Fibroblast of skin of back (primary cell): ENCODE data around the gene KCTD21. TPM values are rescaled to one million over a fixed set of nuclear protein-coding genes. Genes with fewer than 3 reads are reported as not detected.
"Not testable (repeated sequence)": the region's sequence is repeated elsewhere in the genome, so short reads cannot be mapped to it uniquely, and the experiment has no call there.

Source experiments
- DNase-seq: peaks from one replicate; pipeline ENCODE4 v3.0.0-alpha.2; 2013
- polyA plus RNA-seq, 2 experiments: library from polyadenylated mRNA; unstranded; fragments of 120-200 nt; gene quantifications; one replicate each; pipeline ENCODE4 v1.2.1, GENCODE V29; 2013; ENCODE audit not compliant: insufficient read length in 2 of 2

The KCTD21 gene, protein sequence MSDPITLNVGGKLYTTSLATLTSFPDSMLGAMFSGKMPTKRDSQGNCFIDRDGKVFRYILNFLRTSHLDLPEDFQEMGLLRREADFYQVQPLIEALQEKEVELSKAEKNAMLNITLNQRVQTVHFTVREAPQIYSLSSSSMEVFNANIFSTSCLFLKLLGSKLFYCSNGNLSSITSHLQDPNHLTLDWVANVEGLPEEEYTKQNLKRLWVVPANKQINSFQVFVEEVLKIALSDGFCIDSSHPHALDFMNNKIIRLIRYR
- polyA plus RNA-seq (2013, experiment 1 of 2; ENCODE audit: insufficient read length): 9.1 TPM
- 14.9 TPM for polyA plus RNA-seq (2013, experiment 2 of 2; ENCODE audit: insufficient read length)

DNA sequence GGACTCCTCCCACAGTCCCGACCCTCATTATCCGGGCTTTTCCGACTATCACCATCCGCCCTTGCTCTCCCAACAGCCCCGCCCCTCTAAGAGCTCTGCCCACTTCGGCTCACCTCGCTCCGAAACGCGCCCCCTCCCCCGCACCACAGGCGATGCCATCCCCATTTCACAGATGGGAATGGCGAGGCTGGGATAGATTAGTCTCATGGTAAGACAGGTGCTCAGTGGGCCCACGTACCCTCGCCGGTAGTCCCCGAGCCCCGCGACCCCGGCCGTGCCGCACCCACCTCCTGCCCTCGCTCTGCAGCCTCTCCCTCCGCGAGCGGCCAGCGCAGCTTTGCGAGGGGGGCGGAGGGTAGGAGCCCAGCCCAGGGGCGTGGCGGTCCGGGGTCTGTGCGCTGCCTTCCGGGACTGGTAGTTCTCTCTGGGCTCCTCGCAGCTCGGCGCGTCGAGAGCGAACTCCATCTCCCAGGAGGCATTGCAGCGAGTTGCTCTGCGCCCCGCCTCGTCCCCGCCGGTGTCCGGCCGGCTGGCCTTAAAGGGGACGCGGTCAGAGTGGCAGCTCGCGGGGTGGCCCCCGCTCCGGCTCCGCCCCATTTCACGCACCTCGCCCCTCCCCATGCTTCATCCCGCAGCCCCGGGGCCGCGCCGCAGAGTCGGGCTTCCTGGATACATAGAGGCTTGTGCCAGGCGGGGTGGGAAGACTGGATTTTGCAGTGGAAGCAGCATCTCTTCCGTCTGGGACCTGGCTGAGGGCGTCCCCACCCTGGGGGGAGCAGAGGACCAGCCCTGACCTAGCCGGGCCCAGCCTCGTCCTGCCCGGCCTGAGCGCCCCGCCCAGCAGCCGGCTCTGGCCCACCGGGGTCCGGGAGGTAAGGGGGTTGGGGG, at the start of gene KCTD21, which contains the start of gene USP35:
TSS of gene KCTD21 (minus strand) at position 341 of the 888 bp plus-strand sequence. CDS start 14,072 bp downstream, outside the sequence.
TSS of gene USP35 (plus strand) at position 634 of the 888 bp plus-strand sequence. CDS start 7,327 bp downstream, outside the sequence.
- peak; percentile 97 for DNase-seq

DNA sequence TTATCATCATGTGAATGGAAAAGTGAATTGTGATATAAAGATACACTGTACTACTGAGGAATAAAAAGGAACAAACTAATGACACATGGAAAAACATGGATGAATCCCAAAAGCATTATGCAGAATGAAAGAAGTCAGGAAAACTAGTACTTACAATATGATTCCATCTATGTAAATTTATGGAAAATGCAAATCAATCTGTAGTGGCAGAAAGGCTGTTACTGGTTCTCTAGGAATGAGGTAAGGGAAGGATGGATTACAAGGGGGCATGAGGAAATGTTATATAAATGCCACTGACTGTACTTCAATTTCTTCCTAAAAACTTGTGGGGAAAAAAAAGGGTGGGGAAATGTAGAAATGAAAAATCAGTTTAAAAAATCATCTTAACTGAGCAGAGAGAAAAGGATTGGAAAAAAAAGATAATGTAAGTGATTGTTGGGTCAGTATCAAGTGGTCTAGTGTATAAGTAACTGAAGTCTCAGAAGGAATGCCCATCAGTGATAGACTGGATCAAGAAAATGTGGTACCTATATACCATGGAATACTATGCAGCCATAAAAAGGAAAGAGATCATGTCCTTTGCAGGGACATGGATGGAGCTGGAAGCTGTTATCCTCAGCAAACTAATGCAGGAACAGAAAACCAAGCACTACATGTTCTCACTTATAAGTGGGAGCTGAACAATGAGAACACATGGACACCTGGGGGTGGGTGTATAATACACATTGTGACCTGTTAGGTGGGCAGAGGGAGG, 49.0 kb upstream of the KCTD21 start:
- no peak for DNase-seq

DNA sequence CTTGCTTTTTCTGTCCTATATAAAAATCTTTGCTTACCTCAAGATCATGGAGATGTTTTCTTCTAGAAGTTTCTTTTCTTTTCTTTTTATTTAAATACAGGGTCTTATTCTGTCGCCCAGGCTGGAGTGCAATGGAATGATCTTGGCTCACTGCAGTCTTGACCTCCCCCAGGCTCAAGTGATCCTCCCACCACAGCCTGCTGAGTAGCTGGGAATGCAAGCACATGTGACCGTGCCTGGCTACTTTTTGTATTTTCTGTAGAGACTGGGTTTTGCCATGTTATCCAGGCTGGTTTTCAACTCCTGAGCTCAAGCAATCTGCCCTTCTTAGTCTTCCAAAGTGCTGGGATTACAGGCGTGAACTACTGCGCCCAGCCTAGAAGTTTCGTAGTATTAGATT, 45.6 kb upstream of the KCTD21 start:
- DNase-seq: no peak

DNA sequence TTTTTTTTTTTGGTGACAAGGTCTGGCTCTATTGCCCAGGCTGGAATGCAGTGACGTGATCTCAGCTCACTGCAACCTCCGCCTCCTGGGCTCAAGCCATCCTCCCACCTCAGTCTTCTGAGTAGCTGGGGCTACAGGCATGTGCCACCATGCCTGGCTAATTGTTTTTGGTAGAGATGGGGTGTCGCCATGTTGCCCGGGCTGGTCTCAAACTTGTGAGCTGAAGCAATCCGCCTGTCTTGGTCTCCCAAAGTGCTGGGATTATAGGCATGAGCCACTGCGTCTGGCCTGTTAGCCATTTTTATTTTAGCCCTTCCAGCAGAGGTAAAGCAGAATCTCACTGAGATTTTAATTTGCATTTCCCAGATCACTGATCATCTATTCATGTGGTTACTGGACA, 44.6 kb upstream of the KCTD21 start:
- not testable (repeated sequence) for DNase-seq

DNA sequence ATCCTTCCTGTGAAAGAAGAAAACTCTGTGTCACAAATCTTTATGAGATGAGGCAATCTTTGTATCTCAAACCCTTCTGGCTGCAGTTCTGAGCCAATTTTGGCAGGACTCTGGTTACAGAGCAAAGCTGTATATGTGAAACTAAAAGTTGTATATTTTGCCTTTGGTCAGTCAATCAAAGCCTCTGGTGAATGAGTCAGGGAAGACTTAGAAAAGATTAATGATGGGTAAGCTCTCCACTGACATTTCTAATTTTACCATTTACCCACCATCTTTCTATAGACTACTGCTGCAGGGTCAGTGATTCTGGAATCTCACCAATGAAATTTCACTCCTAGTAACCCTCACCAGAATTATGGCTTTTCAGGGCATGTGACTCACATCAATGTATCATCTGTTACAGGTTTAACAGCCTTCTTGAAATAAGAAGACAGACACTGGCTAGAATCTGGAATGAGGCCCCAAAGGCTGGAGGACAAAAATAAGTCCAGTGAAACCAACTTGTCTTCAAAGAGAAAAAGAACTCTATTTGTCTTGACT, 43.6 kb upstream of the KCTD21 start:
- no peak for DNase-seq

DNA sequence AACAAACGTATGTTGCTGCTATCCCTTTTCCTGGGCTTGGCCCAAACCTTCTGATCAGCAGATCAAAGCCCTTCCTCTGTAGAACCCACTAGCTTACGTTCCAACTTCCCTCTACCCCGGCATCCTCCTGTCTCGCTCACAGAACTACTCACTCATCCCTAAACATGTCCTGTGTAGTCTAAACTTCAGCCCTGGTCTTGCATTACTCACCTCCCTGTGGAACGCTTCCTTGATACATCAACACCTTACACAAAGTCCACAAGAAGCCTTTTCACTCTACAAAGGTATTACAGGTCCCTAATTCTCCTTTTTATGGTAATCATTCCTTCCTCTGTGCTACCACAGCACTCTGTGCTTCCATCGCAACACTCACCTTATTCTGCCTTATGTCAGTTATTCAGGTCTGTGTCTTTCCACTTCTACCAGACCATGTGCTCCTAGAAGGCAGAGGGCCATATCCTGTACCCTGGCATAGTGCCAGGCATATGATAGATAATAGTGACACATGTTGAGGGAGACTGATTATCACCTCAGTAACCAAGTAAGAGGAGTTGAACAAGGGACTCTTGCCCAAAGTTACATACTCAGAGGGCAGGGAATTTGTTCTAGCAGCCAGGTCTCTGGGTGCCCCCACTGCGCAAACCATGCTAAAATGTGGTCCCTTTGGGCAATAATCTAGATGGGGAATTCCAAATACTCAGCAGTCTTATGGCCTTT, 41.9 kb upstream of the KCTD21 start:
- DNase-seq: no peak

DNA sequence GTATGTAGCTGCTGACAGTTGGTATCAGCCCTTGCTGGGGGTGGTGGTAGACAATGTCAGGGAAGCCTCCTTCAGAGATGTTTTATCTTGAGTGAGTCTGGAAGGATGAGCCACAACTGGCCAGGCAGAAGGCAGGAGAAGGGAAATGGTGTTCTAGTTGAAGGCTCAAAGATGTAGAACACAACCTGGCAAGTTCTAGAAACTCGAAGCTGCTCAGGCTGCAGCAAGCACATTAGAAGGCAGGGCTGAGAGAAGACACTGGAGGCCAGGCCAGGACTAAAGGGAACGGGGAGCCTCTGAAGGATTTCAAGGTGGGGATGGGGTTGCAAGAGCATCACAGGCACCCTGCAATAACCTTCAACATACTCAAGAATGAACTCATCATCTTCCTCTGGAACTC, 40.7 kb upstream of the KCTD21 start:
- DNase-seq: no peak

DNA sequence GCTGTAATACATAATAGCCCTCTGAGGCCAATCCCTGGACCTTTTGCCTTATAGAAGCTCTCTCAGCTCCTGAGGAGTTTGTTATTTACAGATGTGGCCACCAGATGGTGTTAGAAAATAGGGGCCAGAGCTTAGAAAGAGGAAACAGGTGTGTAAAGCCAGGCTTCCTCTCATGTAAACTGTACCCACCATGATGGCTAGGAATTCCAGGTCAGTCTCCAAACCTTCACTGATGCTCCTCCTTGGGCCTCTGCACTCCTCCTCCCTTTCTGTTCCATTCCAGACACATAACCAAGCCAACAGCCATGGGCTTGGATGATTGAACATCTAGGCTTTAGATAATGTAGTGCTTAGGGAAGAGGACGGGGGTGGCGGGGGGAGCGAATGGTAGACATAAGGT, 40.0 kb upstream of the KCTD21 start:
- peak; percentile 36 for DNase-seq

DNA sequence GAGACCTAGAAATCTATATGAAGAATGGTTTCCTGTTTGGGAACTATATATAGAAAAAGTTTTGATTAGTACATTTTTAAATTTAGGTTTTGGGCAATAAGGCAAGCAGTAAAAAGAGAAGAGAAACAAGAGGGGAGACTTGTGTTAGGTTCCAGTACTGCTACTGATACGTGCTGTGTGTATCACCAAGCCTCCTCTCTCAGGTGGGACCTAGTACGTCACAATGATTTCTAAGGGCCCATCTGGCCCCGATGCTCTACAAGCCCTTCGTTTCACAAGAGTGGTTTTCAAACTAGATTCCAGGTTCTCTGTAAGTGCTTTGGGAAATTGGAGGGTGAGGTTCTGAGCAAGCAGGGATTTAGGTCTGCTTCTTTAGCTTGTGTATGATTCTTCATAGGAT, 39.5 kb upstream of the KCTD21 start:
- DNase-seq: no peak

DNA sequence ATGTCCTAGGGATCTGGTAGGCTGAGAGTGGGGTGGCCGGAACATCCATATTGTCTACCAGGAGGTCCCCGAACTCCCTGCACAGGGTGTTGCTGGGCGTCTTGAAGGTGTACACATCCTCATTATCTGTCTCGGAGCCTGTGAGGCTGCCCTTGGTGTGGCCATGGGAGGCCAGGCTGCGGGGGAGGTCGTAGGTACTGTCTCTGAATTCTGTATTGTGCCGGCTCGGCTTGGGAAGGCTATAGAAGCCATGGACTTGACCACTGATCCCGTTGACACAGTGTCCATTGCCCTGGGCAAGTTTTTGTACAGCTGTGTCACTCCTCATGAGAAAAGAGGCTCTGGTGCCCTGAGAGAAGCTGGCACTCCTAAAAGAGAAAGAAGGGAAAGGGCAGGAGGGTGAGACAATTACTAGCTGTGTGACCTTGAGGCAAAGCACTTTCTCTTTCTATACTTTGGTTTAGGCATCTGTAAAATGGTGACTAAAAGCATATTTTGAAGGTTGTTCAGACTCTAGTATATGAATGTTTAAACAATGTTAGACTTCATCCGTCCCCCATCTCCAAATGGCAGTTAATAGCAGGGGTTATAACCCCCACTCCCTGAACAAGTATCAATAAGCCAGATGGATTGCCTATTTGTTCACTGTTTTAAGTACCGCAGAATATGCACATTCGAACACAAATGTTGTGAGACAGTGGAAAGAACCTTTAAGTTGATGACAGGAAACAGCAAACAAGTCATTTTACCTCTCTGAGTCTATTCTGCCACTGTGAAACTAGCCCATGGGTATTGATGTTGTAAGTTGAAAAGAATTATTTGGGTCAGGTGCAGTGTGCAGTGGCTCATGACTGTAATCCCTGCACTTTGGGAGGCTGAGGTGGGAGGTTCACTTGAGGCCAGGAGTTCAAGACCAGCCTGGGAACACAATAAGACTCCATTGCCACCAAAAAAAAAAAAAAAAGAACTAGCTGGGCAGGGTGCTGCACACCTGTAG, 38.6 kb upstream of the KCTD21 start:
- no peak for DNase-seq

DNA sequence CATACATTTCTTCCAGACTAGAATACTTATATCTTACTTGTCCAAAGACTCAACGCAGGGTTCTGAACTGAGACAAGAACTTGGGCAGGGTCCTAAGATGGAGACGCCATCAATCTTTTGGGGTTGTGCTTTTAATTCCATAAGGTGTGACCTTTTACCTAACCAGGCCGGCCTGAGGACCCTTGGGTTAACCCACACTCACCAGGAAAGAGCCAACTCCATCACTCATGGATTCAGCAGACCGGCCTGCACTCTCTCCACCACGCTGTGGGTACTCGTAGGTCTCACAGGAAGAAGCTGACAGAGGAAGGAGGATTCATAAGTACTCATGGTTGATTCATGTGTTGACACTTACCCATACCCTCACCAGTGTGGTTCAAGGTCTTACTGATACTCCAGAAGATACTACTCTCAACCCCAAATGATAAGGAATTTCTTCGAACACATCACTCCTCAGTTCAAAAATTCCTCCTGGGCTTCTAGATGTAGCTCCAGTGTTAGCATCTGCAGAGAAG, 36.5 kb upstream of the KCTD21 start:
- no peak for DNase-seq

DNA sequence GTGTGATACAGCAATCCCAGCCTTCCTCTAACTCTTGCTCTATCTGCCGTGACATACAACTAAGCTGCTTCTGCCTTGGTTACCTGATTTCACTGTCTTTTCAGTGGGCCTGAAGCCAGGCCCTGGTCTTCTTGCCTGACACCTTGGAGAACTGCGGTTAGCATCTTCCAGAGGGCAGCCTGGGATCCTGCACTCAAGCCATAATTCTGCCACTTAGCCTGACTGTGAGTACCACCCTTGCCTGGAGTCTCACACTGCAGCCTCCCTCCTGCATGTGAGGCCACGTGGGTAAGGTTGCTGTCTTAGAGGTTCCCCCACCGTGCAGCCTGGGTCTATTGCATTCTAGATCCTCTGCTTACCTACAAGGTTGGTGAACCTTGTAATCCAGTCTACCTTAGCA, 36.1 kb upstream of the KCTD21 start:
- DNase-seq: no peak

DNA sequence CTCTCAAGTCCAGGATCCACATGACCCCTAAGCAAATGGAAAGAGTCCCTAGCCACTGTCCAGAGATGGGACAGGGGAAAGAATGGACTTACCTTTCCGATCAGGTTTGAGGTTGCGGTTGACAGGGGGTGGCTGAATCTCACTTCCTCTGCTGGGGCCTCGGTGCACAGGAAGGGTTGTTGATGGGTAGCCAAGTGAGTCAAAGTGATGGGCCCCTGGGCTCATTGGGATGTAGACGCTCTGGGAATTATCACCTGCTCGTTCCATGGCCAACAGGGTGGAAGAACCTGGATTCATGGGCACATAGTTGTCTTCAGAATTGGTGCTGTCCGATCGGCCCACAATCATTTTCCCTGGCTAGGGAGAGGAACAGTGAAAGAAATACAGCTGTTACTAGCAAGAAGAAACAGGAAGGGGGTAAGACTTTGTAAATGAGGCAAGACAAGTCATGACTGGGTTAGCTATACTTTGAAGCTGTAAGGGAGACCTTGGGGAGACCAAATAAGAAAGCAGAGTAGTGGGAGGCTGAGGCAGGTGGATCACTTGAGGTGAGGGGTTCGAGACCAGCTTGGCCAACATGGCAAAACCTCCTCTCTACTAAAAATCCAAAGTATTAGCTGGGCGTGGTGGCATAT, 35.0 kb upstream of the KCTD21 start:
- DNase-seq: no peak

DNA sequence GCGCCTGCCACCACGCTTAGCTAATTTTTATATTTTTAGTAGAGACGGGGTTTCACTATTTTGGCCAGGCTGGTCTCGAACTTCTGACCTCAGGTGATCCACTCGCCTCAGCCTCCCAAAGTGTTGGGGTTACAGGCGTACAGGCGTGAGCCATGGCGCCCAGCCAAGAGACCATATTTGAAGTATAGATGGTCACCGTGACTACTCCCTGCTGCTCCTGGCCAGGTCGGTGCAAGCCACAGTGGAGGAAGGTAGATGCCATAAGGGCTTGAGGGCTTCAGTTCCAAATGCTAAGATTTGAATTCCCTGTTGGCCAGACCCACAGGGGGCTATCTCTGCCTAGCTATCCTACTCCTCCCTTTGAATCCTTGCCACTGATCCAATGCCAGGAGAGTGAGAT, 34.3 kb upstream of the KCTD21 start:
- DNase-seq: not testable (repeated sequence)

DNA sequence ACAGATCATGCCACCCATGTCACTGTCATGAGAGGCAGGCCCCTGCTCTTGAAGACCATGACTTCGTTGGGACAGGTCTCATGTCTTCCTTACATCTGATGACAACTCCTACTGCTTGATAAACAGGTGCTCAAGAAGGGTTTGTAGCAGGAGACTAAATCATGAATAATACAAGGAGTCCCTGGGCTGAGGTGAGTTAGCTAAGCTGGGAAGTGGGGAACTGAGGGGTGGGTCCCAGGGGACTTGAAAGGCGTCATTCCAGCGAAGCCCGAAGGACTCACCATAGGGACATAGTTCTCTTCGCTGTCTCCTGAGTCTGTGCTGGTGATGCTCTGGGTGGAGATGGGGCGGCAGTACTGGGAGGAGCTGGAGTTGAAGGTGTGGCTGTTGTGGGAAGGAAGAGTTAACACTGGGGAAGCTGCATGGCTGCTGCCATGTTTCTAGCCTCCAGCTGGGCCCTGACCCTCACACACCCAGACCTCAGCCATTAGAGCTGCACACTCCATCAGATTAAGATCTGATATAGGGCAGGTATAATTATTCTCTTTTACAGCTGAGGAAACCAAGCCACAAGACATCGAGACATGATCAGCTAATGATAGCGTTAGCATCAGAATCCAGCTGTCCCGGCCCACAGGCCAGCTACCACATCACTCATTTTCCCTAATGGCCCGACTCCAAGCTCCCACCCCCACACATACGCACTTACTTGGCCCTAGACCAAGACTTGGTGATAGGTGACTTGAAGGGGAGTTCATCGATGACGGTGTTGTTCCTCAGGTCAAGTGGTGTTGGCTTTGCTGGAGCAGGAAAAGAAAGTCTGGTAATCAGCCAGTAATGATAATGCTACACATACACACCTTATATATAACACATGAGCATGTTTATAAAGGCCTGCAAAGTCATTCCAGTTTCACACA, 33.2 kb upstream of the KCTD21 start:
- no peak for DNase-seq

DNA sequence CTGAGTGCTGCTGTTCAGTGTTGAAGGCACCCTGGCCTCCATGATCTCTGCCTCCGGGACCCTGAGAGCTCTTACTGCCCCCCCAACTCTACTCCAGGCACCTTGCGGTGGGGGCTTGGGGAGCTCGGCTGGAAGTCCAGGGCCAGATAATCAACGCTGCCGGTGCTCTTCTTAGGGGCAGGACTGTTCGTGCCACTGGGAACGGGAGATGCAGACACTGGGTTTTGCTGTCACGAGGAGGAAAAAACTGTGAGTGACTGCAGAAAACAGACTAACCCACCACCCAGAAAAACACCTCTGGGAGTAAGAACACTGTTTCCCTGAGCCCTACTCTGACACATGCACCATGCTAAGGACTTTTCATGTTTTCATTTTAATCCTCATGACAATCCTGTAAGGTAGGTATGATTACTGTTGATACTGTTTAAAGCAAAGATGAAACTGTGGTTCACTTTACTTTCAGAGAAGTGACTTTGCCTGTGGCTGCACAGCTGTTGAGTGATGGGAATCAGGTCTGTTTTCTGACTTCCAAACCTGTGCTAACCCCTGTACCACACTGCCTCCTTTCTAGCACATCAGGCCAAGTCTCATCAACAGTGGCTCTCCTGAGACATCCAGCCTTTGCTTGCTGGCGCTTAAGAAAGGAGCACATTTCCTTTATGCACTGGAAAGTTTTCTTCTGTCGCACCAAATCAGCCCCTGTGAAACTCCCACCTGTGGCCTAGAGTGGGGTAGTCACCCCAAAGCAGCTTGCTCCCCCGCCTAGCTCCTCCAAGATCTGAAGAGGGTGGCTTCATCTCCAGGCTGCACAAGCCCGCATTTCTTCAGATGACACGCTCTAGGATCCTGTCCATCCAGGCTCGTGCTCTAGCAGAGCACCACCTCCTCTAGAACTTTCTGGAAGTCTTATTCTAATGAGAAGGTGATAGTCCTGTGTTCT, 32.1 kb upstream of the KCTD21 start:
- no peak for DNase-seq

DNA sequence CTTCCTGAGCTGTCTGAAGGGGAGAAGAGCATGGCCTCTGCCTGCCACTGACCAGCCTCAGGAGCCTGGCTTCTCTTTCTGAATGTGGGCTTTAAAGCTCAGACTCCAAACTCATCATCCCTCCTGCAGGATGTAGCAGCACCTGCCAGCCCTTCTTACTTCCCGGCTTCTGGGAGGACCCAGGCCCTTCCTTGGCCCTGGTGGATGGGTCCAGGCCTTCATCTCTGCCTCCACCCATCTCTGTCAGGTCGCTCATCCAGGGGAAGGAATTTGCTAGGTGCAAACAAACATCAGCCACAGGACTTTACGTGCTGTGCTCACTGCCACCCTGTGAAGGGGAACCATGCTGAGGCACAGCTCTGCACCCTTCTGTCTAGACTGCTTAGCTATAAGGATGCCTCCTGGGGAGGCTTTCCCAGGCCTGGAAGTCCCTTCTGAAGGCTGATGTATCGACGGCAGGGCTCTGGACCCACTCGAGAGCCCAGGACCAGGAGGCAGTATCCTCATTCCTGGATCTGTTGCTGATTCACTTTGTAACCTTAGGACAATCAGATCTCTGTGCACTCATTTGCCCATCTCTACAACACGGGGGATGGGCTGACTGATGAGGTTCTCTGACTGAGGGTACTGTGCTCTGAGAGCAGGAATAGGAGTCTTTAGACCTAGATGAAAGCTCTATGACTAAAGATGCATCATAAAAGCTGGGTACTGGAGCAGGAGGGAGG, 31.2 kb upstream of the KCTD21 start:
- no peak for DNase-seq
